ENCODE results near the gene CENPH.
"Not testable (repeated sequence)": the region's sequence is repeated elsewhere in the genome, so short reads cannot be mapped to it uniquely, and the experiment has no call there.

DNA sequence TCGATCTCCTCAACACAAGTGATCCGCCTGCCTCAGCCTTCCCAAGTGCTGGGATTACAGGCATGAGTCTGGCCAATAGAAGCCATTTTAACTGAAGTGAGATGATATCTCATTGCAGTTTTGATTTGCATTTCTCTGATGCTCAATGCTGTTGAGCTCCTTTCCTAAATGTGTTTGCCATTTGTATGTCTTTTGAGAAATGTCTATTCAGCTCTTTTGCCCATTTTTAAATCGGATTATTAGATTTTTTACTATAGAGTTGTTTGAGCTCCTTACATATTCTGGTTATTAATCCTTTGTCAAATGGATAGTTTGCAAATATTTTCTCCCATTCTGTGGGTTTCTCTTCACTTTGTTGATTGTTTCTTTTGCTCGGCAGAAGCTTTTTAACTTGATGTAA is 49.1 kb upstream of the CENPH start:
- TF ChIP-seq, protein P1, sequence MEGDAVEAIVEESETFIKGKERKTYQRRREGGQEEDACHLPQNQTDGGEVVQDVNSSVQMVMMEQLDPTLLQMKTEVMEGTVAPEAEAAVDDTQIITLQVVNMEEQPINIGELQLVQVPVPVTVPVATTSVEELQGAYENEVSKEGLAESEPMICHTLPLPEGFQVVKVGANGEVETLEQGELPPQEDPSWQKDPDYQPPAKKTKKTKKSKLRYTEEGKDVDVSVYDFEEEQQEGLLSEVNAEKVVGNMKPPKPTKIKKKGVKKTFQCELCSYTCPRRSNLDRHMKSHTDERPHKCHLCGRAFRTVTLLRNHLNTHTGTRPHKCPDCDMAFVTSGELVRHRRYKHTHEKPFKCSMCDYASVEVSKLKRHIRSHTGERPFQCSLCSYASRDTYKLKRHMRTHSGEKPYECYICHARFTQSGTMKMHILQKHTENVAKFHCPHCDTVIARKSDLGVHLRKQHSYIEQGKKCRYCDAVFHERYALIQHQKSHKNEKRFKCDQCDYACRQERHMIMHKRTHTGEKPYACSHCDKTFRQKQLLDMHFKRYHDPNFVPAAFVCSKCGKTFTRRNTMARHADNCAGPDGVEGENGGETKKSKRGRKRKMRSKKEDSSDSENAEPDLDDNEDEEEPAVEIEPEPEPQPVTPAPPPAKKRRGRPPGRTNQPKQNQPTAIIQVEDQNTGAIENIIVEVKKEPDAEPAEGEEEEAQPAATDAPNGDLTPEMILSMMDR (IDR thresholded peaks at IDR 0.05) = not testable (repeated sequence)
- not testable (repeated sequence) for TF ChIP-seq POLR2A (IDR thresholded peaks at IDR 0.05)
